ENCODE data around the gene GRK6. TPM values are rescaled to one million over a fixed set of nuclear protein-coding genes. Genes with fewer than 3 reads are reported as not detected.

The GRK6 gene
- total and polyA plus RNA-seq, 9 of the 15 experiments (the other 6 are each of a cell fraction or from before 2014, with no cell fraction given), result 0.63 to 122 (median 44.5) TPM

- TF ChIP-seq PTTG1 (tag; IDR thresholded peaks at IDR 0.05; ENCODE audit: low read depth), result no peak
- no peak for TF ChIP-seq FOXM1 (IDR thresholded peaks at IDR 0.05; ENCODE audit: low read depth)
- TF ChIP-seq FOXM1 (CRISPR knock-in tag; IDR thresholded peaks at IDR 0.05; ENCODE audit: low read depth), result no peak
- TF ChIP-seq PRPF4 (IDR thresholded peaks at IDR 0.05; ENCODE audit: insufficient read depth, low read depth, low read length, poor library complexity, severe bottlenecking), result no peak
- no peak for TF ChIP-seq POLR3G (IDR thresholded peaks at IDR 0.05; ENCODE audit: extremely low read depth, insufficient read length, insufficient replicate concordance)
- TF ChIP-seq MAZ (CRISPR knock-in tag; conservative IDR thresholded peaks at IDR 0.05 in 1 of 2, IDR thresholded peaks at IDR 0.05 in 1 of 2), result peak in 1 of 2 experiments; percentile 51; a peak in 1 of 4 replicates
- 0 out of 2 replicates have a peak, but pooled peaks have one; percentile 0 for TF ChIP-seq ZNF431 (CRISPR knock-in tag; IDR thresholded peaks at IDR 0.05)
- peak; percentile 31; the same call in 1 of the 2 replicates for TF ChIP-seq RNF2 (IDR thresholded peaks at IDR 0.05)
- no peak for TF ChIP-seq SAFB (IDR thresholded peaks at IDR 0.05; ENCODE audit: borderline replicate concordance, low read depth, low read length)
- no peak for TF ChIP-seq E2F4 (CRISPR knock-in tag; IDR thresholded peaks at IDR 0.05; ENCODE audit: low read depth)
- peak; percentile 50 for TF ChIP-seq CTCFL (IDR thresholded peaks at IDR 0.05; ENCODE audit: borderline replicate concordance, insufficient read depth, low read depth, low read length, poor library complexity, severe bottlenecking)
- peak; percentile 94 for TF ChIP-seq C11orf30 (IDR thresholded peaks at IDR 0.05; ENCODE audit: low read depth)
- TF ChIP-seq ZNF699 (CRISPR knock-in tag; IDR thresholded peaks at IDR 0.05; ENCODE audit: insufficient replicate concordance), result no peak
- 0 out of 2 replicates have a peak, but pooled peaks have one; percentile 49 for TF ChIP-seq ETS1 (conservative IDR thresholded peaks at IDR 0.05; ENCODE audit: control insufficient read depth, low read depth, low read length)
- TF ChIP-seq NFATC3 (IDR thresholded peaks at IDR 0.05), result no peak
- TF ChIP-seq RUNX1 (IDR thresholded peaks at IDR 0.05; ENCODE audit: low read depth), result no peak
- TF ChIP-seq CEBPZ (IDR thresholded peaks at IDR 0.05; ENCODE audit: borderline replicate concordance, low read depth, low read length), result no peak
Observed at GRCh38 chr5:177427919-177428573, 1.6 kb downstream of the GRK6 start (continued).

All from K562 (cell line).